Prostate gland (tissue), 2 donors: Measurements from ENCODE around the gene CPM.

Experiments used
- POLR2A ChIP-seq: fragments of 450-650 bp; IDR thresholded peaks from one replicate; pipeline ENCODE4 v1.6.1; 2016; ENCODE audit warnings: antibody characterized with exemption, mild to moderate bottlenecking
- POLR2AphosphoS5 ChIP-seq: sonication (generic); formaldehyde crosslinking; IDR thresholded peaks from one replicate; pipeline ENCODE4 v1.6.1; 2017; ENCODE audit warnings: antibody characterized with exemption
- TF ChIP-seq, protein P1 (sequence below), 4 experiments: fragments of 200-600 bp in 2 of 4; fragments of 450-650 bp in 2 of 4; sonication (generic) in 2 of 4; IDR thresholded peaks; 1 replicate in 3 of 4; 2 replicates in 1 of 4; pipeline ENCODE4 v1.5.1; 2016 to 2019; ENCODE audit warnings: antibody characterized with exemption in 4 of 4, mild to moderate bottlenecking in 2 of 4, moderate library complexity in 2 of 4

DNA sequence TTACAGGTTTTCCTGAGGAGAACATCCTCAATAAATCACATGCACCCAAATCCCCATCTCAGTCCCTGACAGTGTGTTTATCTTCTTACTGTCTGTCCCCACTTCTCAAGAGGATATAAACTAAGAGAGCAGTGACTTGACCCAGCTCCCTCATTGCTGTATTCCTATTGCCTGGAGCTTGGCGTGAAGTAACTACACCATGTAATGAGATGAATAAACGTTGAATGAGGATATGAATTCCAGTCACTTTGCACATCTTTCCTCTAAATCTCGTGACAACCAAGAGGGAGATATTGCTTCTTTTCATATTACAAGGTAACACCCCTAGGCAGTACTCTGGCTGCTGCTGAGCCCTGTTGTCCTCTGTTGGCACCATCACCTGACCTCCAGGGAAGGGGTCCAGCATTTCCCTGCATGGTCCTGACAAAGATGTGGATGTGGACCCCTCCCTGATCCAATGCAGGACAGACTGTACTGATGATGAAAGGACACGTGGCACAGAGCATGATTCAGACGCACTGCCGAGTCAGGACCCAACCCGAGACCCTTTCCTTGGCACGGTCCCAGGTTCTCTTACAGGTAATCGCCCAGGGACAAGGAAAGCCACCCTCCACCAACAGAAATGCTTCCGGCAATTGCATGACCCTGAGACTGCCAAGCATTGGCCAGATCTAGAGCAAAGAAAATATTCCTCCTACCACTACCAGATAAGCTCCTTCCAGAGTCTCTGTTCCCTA is 47.7 kb upstream of the CPM start:
- TF ChIP-seq POLR2A, result no peak
- TF ChIP-seq, protein P1, sequence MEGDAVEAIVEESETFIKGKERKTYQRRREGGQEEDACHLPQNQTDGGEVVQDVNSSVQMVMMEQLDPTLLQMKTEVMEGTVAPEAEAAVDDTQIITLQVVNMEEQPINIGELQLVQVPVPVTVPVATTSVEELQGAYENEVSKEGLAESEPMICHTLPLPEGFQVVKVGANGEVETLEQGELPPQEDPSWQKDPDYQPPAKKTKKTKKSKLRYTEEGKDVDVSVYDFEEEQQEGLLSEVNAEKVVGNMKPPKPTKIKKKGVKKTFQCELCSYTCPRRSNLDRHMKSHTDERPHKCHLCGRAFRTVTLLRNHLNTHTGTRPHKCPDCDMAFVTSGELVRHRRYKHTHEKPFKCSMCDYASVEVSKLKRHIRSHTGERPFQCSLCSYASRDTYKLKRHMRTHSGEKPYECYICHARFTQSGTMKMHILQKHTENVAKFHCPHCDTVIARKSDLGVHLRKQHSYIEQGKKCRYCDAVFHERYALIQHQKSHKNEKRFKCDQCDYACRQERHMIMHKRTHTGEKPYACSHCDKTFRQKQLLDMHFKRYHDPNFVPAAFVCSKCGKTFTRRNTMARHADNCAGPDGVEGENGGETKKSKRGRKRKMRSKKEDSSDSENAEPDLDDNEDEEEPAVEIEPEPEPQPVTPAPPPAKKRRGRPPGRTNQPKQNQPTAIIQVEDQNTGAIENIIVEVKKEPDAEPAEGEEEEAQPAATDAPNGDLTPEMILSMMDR (IDR thresholded peaks at IDR 0.05), result no peak
- no peak for TF ChIP-seq POLR2AphosphoS5
